Measurements from ENCODE around the gene HIF1AN.

The HIF1AN gene

DNA sequence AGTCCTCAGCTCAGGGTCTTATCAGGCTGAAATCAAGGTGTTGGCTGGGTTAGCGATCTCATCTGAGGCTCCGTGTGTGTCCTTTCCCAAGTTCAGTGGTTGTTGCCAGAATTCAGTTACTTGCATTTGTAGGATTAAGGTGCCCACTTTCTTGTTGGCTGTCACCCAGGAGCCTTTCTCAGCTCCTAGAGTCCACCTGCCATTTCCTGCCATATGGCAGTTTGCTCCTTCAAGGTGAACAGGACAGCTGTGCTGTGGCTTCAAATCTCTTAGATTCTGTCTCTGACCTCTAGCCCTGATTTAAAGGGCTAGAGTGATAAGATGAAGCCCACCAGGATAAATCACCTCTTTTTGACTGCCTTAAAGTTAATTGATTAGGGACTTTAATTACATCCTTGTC lies 1.0 kb upstream of the HIF1AN start:
- H3K27ac Mint-ChIP-seq = peak overlapping the region; percentile 49
- H3K36me3 Mint-ChIP-seq = peaks cover 6% of the 10 kb centered on the region
- H3K4me3 Mint-ChIP-seq = peak overlapping the region; percentile 31
- no peaks in the 10 kb centered on the region for H3K9me3 Mint-ChIP-seq
- peaks cover 23% of the 10 kb centered on the region for H3K4me1 Mint-ChIP-seq
- H3K27me3 Mint-ChIP-seq = no peaks in the 10 kb centered on the region

DNA sequence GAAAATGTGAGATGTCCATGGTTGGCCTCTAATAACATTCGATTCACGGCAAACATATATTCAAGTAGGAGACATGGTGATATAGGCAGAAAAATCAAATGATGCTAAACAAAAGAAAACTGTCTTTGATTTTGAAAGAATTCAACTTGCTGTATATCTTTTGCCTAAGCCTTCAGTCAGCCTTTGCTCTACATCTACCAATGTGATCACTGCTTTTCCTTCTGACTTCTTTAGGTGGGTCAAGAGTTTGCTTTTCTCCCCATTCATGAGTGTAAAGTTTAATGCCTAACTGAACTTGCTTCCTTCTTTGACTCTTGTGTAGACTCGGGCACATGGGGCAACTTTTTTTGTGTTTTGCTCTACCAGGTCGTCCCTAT lies 417 bp upstream of the HIF1AN start:
- H3K4me1 Mint-ChIP-seq = peaks cover 17% of the 10 kb centered on the region
- no peak overlapping the region for H3K4me3 Mint-ChIP-seq
- no peaks in the 10 kb centered on the region for H3K9me3 Mint-ChIP-seq
- no peak overlapping the region for H3K27ac Mint-ChIP-seq
- H3K27me3 Mint-ChIP-seq = no peaks in the 10 kb centered on the region
- H3K36me3 Mint-ChIP-seq = peaks cover 7% of the 10 kb centered on the region

DNA sequence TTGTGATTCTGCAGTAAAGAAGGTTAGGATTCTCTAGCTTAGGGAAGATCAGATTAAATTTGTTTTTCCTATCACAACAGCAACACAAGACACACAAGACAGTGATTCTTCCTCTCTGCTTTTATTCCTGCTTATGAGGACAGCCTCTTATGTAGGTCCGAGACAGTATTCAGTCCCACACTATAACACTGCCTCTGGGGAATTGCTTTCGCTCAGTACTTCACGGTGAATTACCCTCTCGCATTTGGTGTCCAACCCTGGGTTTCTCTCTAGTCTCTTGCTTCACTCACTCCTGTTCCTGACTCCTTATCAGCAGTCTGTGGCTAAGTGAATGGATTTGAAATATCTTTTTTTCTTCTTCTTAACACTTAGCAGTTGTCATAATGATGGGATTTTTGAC lies 1.7 kb downstream of the HIF1AN start:
- Mint-ChIP-seq H3K4me1 (peaks cover 13% of the 10 kb centered on the region), H3K27me3 (no peaks in the 10 kb centered on the region), H3K9me3 (no peaks in the 10 kb centered on the region), H3K4me3 (no peak overlapping the region), H3K27ac (peak overlapping the region; percentile 84), H3K36me3 (peaks cover 9% of the 10 kb centered on the region)

DNA sequence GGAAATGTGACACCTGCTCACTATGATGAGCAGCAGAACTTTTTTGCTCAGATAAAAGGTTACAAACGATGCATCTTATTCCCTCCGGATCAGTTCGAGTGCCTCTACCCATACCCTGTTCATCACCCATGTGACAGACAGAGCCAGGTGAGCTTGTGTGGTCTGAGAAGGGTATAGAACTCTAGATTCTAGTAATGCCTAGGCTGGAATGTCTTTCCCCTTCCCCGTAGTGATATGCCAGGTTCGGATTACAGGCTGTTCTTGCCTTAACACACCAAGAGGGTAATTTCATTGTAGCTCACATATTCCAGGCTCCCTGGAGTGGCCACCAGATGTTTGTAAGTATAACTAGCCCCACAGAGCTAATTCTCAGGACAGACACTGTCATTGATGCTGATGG lies 9.2 kb downstream of the HIF1AN start:
- H3K27me3 Mint-ChIP-seq = no peaks in the 10 kb centered on the region
- H3K9me3 Mint-ChIP-seq = no peaks in the 10 kb centered on the region

DNA sequence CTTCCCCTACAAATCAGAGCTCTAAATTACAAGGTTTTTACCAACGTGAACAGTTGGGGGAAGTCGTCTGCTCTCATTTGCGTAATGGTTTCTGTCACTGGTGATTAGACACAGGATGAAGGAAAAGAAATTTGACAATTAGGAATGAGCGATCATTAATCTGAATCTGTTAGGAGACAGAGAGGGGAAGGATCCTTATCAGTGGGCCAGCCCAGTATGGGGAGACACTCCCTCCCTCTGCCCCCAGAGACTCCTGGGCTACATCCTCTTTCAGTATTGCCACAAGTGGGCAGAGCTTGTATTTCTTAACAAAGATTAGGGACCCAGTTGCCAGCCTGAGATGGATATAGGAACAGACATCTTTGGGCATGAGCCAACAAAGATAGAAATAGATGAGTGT lies 15.5 kb downstream of the HIF1AN start:
- no peak overlapping the region for H3K4me3 Mint-ChIP-seq
- no peaks in the 10 kb centered on the region for H3K4me1 Mint-ChIP-seq
- no peaks in the 10 kb centered on the region for H3K27me3 Mint-ChIP-seq
- H3K36me3 Mint-ChIP-seq = peaks cover 18% of the 10 kb centered on the region
- no peak overlapping the region for H3K27ac Mint-ChIP-seq
- H3K9me3 Mint-ChIP-seq = no peaks in the 10 kb centered on the region

More for the DNA sequence above, 9.2 kb downstream of the HIF1AN start:
- Mint-ChIP-seq H3K4me3 (no peak overlapping the region), H3K4me1 (peaks cover 5% of the 10 kb centered on the region), H3K36me3 (peaks cover 28% of the 10 kb centered on the region), H3K27ac (no peak overlapping the region)

DNA sequence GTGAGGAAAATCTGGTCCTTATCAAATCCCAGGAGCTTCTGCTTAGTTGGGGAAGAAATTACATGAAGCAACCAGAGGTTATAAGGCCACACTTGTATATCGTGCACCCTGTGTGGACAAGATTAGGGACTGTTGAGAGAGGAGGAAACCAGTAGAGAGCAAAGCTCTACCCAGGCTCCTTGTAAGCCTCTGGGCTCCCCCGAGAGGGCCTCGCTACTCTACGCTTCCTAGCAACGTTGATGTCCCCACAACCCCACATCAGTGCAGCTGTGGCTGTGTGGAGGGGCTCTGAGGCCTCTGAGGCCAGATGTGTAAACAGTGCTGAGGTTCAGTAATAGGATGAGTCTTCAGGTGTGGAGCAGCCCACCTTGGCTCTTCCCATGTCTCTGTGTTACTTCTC lies 16.0 kb downstream of the HIF1AN start:
- H3K27me3 Mint-ChIP-seq = no peaks in the 10 kb centered on the region
- peaks cover 16% of the 10 kb centered on the region for H3K36me3 Mint-ChIP-seq
- H3K4me3 Mint-ChIP-seq = no peak overlapping the region
- no peaks in the 10 kb centered on the region for H3K9me3 Mint-ChIP-seq
- H3K27ac Mint-ChIP-seq = no peak overlapping the region
- no peaks in the 10 kb centered on the region for H3K4me1 Mint-ChIP-seq

DNA sequence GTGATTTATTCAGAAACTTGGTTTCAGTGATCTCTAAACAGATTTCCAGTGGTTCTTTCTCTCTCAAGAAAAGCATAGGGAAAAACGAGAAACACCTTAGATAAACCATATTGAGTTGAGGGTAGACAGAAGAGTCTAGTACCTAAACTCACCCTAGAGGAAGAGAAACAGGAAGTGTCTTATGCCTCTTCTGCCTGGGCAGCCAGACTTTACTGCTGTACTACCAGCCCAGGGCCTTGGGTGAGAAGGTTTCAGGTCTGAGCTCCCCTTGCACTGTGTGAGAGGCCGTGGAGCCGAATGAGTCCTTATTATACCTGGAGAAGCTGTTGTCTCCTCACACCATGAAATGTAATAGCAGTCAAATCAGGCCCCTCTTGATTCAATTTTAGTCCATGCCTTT lies 18.2 kb downstream of the HIF1AN start:
- Mint-ChIP-seq H3K27ac (no peak overlapping the region), H3K4me1 (no peaks in the 10 kb centered on the region), H3K36me3 (peaks cover 6% of the 10 kb centered on the region), H3K4me3 (no peak overlapping the region), H3K27me3 (no peaks in the 10 kb centered on the region), H3K9me3 (no peaks in the 10 kb centered on the region)

DNA sequence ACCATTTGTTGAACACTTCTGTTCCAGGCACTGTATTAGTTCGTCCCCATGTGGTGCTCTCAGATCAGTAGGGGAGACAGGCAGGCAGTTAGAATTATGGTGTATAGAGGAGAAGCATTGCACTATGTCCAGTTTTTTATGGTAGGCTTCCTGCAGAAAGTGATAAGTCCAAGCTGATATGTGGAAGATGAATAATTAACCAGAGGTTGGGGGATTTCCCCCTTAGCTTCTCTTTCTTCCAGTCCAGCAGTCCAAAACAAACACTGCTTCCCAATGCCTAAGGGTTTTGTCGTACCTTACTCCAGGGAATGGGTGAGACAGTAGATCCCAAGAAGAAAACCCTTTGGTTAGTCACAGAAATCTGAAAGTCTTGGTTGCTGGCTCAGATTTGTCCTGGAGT lies 19.2 kb downstream of the HIF1AN start:
- H3K4me1 Mint-ChIP-seq = no peaks in the 10 kb centered on the region
- H3K4me3 Mint-ChIP-seq = no peak overlapping the region
- H3K27me3 Mint-ChIP-seq = no peaks in the 10 kb centered on the region
- no peak overlapping the region for H3K27ac Mint-ChIP-seq
- peaks cover 3% of the 10 kb centered on the region for H3K36me3 Mint-ChIP-seq
- no peaks in the 10 kb centered on the region for H3K9me3 Mint-ChIP-seq

DNA sequence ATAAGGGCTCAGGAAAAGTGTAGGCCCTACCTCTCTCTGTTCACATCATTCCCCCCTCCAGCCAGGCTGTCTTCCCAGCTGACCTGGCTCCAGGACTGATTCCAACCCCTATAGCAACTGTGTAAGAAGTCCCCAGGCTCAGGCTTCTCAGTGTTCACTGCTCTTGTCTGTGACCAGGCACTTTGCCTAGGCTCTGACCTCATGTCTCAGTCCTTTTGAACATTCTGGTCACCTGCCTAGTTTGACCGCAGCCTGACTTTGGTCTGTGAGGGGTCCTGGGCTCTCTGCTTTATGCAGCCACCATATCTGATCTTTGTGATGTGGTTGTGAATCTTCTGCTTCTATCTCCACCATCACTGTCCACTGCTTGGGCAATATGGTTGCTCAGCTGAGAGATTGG lies 24.5 kb downstream of the HIF1AN start:
- H3K36me3 Mint-ChIP-seq = peaks cover 3% of the 10 kb centered on the region
- no peak overlapping the region for H3K27ac Mint-ChIP-seq
- H3K27me3 Mint-ChIP-seq = peaks cover 14% of the 10 kb centered on the region
- H3K4me1 Mint-ChIP-seq = peaks cover 16% of the 10 kb centered on the region
- no peaks in the 10 kb centered on the region for H3K9me3 Mint-ChIP-seq
- H3K4me3 Mint-ChIP-seq = no peak overlapping the region

DNA sequence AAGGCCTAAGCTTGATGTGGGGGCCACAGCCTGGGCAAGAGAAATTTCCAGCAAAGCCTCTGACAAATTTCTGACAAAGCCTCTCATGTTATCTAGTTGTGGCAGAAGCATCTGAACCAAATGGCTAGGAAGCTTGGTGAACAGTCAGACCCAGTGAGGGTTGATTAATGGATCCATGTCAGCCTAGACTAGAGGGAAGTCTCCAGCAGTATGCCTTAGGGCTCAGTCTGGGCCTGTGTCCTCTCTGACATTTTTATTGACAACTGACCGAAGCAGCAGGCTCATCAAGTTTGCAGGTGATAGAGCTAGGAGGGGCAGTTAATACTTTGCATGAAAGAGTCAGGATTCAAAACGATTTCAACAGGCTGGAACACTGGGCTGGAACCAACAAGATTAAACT lies 25.3 kb downstream of the HIF1AN start:
- H3K27me3 Mint-ChIP-seq = peaks cover 19% of the 10 kb centered on the region
- H3K36me3 Mint-ChIP-seq = peaks cover 3% of the 10 kb centered on the region

DNA sequence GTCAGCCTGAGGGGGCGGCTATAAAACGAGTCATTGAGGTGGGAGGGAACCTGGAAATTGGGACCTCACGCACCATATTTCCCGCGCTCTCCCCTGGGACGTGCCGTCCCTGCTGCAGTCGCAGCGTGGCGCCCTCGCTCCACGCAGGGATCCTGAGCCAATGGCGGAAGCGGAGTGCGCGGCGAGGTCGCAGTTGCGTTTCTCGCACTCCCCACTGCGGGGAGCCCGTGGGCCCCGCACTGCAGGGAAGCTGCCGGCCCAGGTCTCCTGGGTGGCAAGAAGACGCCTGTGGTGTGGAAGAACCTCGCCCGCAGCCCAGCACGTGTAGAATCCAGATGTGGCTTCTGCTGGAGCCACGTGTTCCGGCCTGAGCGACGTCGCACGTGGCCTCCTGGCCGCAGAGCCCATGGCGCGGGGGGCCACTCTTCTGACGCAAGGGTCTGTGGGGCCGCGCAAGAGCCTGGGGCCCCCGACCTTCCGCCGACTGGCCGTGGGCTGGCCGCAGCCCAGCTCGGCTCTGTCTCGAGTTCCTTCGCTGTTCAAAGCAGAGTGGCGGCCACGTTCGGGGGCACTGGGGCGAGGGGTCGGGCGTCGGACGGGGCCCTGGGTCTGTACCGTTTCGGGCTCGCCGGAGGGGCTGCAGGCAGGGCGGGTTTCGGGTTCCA lies 26.4 kb downstream of the HIF1AN start:
- H3K27ac Mint-ChIP-seq = no peak overlapping the region
- peaks cover 16% of the 10 kb centered on the region for H3K4me1 Mint-ChIP-seq
- H3K27me3 Mint-ChIP-seq = peaks cover 26% of the 10 kb centered on the region
- no peaks in the 10 kb centered on the region for H3K9me3 Mint-ChIP-seq
- H3K4me3 Mint-ChIP-seq = peak overlapping the region; percentile 37
- peaks cover 3% of the 10 kb centered on the region for H3K36me3 Mint-ChIP-seq

More for the DNA sequence above, 25.3 kb downstream of the HIF1AN start:
- H3K27ac Mint-ChIP-seq = peak overlapping the region; percentile 53
- peaks cover 16% of the 10 kb centered on the region for H3K4me1 Mint-ChIP-seq
- H3K9me3 Mint-ChIP-seq = no peaks in the 10 kb centered on the region
- no peak overlapping the region for H3K4me3 Mint-ChIP-seq

DNA sequence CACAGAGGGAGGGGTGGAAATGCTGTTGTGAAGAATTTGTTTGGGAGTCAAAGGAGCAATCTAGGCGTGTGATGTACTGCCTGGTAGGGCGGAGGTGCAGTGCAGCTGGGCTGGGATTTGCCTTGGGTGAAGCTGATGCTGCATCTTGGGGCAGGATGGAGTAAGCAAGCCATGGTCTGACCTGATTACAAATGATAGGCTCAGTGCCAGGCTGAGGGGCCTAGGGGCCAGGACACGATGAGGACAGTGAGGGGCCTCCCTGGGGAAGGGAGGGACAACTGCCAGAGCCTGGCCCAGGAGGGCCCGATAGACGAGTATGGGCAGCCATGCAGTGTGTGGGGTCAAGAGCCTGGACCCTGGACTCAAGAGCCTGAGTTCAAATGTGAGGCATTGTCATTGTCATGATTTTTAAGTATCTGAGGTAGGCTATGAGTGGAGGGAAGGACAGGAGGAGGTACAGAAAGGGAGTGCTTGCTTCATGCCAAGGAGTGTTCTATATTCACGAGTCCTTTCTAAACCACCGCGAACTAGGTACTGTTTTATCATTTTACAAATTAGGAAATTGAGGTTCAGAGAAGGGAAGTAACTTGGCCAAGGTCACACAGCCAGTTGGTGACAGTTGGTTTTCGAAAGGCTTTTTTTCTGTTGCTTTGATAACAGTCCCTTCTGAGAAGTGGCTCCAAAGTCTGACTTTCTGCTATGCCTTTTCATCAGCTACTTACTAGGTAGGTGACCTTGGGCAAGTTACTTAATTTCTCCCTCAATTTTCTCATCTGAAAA lies 29.7 kb downstream of the HIF1AN start:
- peaks cover 34% of the 10 kb centered on the region for H3K27me3 Mint-ChIP-seq
- H3K36me3 Mint-ChIP-seq = peaks cover 3% of the 10 kb centered on the region
- no peak overlapping the region for H3K4me3 Mint-ChIP-seq
- H3K4me1 Mint-ChIP-seq = peaks cover 16% of the 10 kb centered on the region
- H3K27ac Mint-ChIP-seq = peak overlapping the region; percentile 1
- H3K9me3 Mint-ChIP-seq = no peaks in the 10 kb centered on the region

DNA sequence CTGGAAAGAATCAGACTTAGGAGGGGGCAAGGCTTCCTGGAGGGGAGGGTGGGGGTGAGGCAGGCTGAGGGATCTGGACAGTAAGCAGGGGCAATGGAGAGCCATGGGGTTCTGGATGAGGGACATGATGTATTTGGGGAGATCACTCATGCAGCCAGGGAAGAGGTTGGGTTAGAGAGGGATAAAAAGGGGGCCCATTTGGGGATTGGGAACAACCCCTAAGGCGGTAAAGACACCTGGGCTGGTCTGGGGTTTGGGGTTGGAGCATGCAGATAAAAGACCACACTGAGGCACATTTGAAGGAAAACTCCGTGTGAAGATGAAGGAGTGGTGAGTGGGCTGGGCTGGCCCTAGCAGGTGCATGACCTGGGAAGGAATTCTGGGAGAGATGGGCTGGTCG lies 30.8 kb downstream of the HIF1AN start:
- no peaks in the 10 kb centered on the region for H3K9me3 Mint-ChIP-seq
- peaks cover 9% of the 10 kb centered on the region for H3K4me1 Mint-ChIP-seq
- no peak overlapping the region for H3K4me3 Mint-ChIP-seq
- no peak overlapping the region for H3K27ac Mint-ChIP-seq
- peaks cover 32% of the 10 kb centered on the region for H3K27me3 Mint-ChIP-seq
- H3K36me3 Mint-ChIP-seq = peaks cover 3% of the 10 kb centered on the region

DNA sequence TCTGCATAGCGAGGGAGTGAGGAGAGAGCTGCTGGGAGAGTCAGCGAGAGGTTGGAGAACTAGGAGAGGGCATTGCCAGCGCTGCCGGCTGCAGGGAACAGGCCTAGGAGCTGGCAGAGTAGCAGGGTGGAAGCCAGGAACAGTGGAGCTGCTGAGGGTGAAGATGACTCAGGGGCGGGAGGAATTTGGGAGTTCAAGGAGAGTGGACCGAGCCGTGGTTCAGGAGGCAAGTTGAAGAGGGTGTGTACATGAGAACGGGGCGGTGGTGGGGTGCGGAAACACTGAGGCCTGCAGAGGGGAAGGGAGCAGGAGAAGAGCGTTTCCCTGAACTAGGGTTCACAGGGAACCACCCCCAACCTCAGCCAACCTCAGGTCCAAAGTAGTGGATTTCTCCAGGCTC lies 31.5 kb downstream of the HIF1AN start:
- peaks cover 32% of the 10 kb centered on the region for H3K27me3 Mint-ChIP-seq
- H3K27ac Mint-ChIP-seq = peak overlapping the region; percentile 48
- H3K36me3 Mint-ChIP-seq = peaks cover 3% of the 10 kb centered on the region
- peaks cover 5% of the 10 kb centered on the region for H3K4me1 Mint-ChIP-seq
- no peak overlapping the region for H3K4me3 Mint-ChIP-seq
- no peaks in the 10 kb centered on the region for H3K9me3 Mint-ChIP-seq

DNA sequence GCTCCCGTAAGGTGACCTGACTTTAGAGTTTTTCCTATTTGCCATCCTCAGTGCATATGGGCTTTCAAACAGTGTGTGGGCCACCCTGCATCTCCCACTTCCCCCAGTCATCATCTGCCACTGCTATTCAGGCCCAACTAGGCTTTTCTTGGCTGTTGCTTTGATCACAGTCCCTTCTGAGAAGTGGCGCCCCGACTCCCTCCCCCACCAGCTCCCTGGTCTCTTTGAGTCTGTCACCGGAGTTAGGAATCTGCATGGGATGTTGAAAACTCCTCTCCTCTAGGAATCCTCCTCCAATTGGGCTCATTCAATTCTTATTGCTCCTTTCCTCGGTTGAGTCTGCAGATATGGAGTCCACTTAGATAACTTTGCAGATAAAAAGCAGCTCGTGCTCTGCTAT lies 32.1 kb downstream of the HIF1AN start:
- Mint-ChIP-seq H3K27me3 (peaks cover 34% of the 10 kb centered on the region), H3K9me3 (no peaks in the 10 kb centered on the region), H3K27ac (no peak overlapping the region), H3K4me1 (peaks cover 3% of the 10 kb centered on the region), H3K36me3 (peaks cover 3% of the 10 kb centered on the region), H3K4me3 (no peak overlapping the region)

DNA sequence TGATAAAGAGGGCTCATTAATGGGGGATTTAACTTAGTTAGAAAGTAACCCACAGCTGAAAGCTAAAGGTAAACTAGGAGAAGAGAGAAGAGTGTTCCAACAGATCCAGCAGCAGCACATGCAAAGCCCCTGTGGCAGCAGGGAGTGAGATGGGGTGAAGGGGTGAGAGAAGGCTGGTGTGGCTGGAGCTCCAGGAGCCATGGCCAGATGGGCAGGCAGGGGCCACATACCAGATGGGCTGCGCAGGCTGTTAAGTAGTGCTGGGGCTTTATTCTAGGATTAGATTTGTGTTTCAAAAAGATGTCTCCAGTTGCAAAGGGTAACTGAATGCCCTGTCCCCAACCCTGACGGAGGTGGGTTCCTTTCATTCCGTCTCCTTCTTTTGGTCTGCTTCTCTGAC lies 33.2 kb downstream of the HIF1AN start:
- no peak overlapping the region for H3K4me3 Mint-ChIP-seq
- peaks cover 31% of the 10 kb centered on the region for H3K27me3 Mint-ChIP-seq
- no peak overlapping the region for H3K27ac Mint-ChIP-seq
- H3K36me3 Mint-ChIP-seq = no peaks in the 10 kb centered on the region
- no peaks in the 10 kb centered on the region for H3K9me3 Mint-ChIP-seq
- no peaks in the 10 kb centered on the region for H3K4me1 Mint-ChIP-seq

Data from activated naive CD4-positive, alpha-beta T cell treated with anti-CD3 and anti-CD28 coated beads, Interleukin-2, amount 50 U/mL, for 24 hours (primary cell).